Ureter (tissue), 1 donor: Measurements from ENCODE around the gene BAZ2B. TPM values are rescaled to one million over a fixed set of nuclear protein-coding genes. Genes with fewer than 3 reads are reported as not detected.
A peak's percentile ranks its signal among the peaks of the same experiment; 100 is the strongest.
"Not testable (repeated sequence)": the region's sequence is repeated elsewhere in the genome, so short reads cannot be mapped to it uniquely, and the experiment has no call there.

Experiments
- DNase-seq: peaks from one replicate; pipeline ENCODE4 v3.0.0-alpha.2; 2020; ENCODE audit warnings: low spot score
- total RNA-seq: library from RNA; stranded (reverse); gene quantifications from one replicate; pipeline ENCODE4 v1.2.4, GENCODE V29; 2023
- donor health status: DM: yes; HTN: yes; CAD: no.

The BAZ2B gene
- total RNA-seq, 1 donor from 2014 or later, result 135 TPM

GRCh38 chr2:159535261-159535660 is 81.1 kb downstream of the BAZ2B start:
- not testable (repeated sequence) for DNase-seq

- no peak for DNase-seq
These were observed 84.9 kb downstream of the BAZ2B start for GRCh38 chr2:159531475-159531874.

- no peak for DNase-seq
These were observed 89.9 kb downstream of the BAZ2B start for GRCh38 chr2:159526433-159526832.

- DNase-seq, result no peak
These were observed 91.3 kb downstream of the BAZ2B start for GRCh38 chr2:159525012-159525411.

- DNase-seq, result no peak
These were observed 95.1 kb downstream of the BAZ2B start for GRCh38 chr2:159521272-159521671.

- DNase-seq, result no peak
These were observed 97.9 kb downstream of the BAZ2B start for GRCh38 chr2:159518321-159519005.

GRCh38 chr2:159516241-159516758 is 100.0 kb downstream of the BAZ2B start:
- no peak for DNase-seq

- no peak for DNase-seq
These were observed 100.9 kb downstream of the BAZ2B start for GRCh38 chr2:159515441-159515840.

GRCh38 chr2:159513745-159514144 is 102.6 kb downstream of the BAZ2B start:
- no peak for DNase-seq

- no peak for DNase-seq
These were observed 108.2 kb downstream of the BAZ2B start for GRCh38 chr2:159508140-159508539.

- DNase-seq, result no peak
These were observed 109.4 kb downstream of the BAZ2B start for GRCh38 chr2:159506764-159507440.

- no peak for DNase-seq
These were observed 110.1 kb downstream of the BAZ2B start for GRCh38 chr2:159506202-159506601.

GRCh38 chr2:159505196-159505595 is 111.2 kb downstream of the BAZ2B start:
- no peak for DNase-seq

- no peak for DNase-seq
These were observed 114.6 kb downstream of the BAZ2B start for GRCh38 chr2:159501743-159502142.

- no peak for DNase-seq
These were observed 118.5 kb downstream of the BAZ2B start for GRCh38 chr2:159497847-159498246.

- peak; percentile 49 for DNase-seq
These were observed 119.1 kb downstream of the BAZ2B start for GRCh38 chr2:159497256-159497655.

GRCh38 chr2:159489476-159489875 is 126.9 kb downstream of the BAZ2B start:
- no peak for DNase-seq

- DNase-seq, result no peak
These were observed 131.8 kb downstream of the BAZ2B start for GRCh38 chr2:159484532-159484931.

GRCh38 chr2:159476329-159476728 is 140.0 kb downstream of the BAZ2B start:
- no peak for DNase-seq

GRCh38 chr2:159475793-159476192 is 140.6 kb downstream of the BAZ2B start:
- DNase-seq, result no peak

GRCh38 chr2:159471340-159471739 is 145.0 kb downstream of the BAZ2B start:
- no peak for DNase-seq

GRCh38 chr2:159468257-159468656 is 148.1 kb downstream of the BAZ2B start:
- no peak for DNase-seq

- no peak for DNase-seq
These were observed 153.4 kb downstream of the BAZ2B start for GRCh38 chr2:159462961-159463360.
